Measurements from ENCODE around the gene SERPINA5. TPM values are rescaled to one million over a fixed set of nuclear protein-coding genes. Genes with fewer than 3 reads are reported as not detected.

The SERPINA5 gene
- total RNA-seq, 1 experiment from 2014 or later, result 0.49 TPM

DNA sequence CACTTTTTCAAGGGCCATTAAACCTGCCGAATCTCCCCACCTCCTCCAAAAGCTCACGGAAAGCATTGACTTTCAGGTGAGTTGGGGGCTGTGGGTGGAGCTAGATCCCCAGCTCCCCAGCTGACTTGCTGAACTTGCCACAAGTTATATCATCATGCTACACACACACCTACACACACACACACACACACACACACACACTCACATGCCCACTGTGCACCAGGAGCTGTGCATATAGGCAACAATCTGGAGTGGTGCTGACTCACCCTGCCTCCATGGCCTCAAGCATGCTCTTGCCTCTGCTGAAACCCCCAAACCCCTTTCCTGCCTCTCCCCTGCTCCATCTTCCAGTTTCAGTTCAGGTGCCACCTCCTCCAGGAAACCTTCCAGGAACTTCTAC is 57.1 kb downstream of the SERPINA5 start:
- Histone ChIP-seq H3K36me3 (ENCODE audit: control insufficient read depth, insufficient read depth, low read length) (no peaks in the 10 kb centered on the region), H3K27me3 (ENCODE audit: control insufficient read depth, insufficient read depth, low read length) (no peaks in the 10 kb centered on the region), H3K27ac (ENCODE audit: low read length) (no peak overlapping the region), H3K4me3 (ENCODE audit: low read depth in 2 of 2, low read length in 2 of 2) (no peak overlapping the region), H3K9me3 (ENCODE audit: control insufficient read depth, insufficient read depth, low read depth, low read length) (no peaks in the 10 kb centered on the region), H3K4me1 (ENCODE audit: control insufficient read depth, insufficient read depth, low read length) (no peaks in the 10 kb centered on the region)
- DNase-seq (ENCODE audit: low read depth, low spot score), result no peak
- intact Hi-C loops (cut with micrococcal nuclease; ENCODE audit: unreplicated experiment), result no loop called here
- no peak for ATAC-seq
- TF ChIP-seq, protein P1, sequence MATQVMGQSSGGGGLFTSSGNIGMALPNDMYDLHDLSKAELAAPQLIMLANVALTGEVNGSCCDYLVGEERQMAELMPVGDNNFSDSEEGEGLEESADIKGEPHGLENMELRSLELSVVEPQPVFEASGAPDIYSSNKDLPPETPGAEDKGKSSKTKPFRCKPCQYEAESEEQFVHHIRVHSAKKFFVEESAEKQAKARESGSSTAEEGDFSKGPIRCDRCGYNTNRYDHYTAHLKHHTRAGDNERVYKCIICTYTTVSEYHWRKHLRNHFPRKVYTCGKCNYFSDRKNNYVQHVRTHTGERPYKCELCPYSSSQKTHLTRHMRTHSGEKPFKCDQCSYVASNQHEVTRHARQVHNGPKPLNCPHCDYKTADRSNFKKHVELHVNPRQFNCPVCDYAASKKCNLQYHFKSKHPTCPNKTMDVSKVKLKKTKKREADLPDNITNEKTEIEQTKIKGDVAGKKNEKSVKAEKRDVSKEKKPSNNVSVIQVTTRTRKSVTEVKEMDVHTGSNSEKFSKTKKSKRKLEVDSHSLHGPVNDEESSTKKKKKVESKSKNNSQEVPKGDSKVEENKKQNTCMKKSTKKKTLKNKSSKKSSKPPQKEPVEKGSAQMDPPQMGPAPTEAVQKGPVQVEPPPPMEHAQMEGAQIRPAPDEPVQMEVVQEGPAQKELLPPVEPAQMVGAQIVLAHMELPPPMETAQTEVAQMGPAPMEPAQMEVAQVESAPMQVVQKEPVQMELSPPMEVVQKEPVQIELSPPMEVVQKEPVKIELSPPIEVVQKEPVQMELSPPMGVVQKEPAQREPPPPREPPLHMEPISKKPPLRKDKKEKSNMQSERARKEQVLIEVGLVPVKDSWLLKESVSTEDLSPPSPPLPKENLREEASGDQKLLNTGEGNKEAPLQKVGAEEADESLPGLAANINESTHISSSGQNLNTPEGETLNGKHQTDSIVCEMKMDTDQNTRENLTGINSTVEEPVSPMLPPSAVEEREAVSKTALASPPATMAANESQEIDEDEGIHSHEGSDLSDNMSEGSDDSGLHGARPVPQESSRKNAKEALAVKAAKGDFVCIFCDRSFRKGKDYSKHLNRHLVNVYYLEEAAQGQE (IDR thresholded peaks at IDR 0.05; ENCODE audit: insufficient read depth in 1 of 2, low read depth in 2 of 2, low read length in 1 of 2), result no peak
- TF ChIP-seq SIN3A (IDR thresholded peaks at IDR 0.05; ENCODE audit: borderline replicate concordance, insufficient read depth, low read depth, low read length) (no peak), POLR2AphosphoS5 (IDR thresholded peaks at IDR 0.05; ENCODE audit: low read depth, low read length) (no peak), TCF7L2 (IDR thresholded peaks at IDR 0.05; ENCODE audit: low read depth, low read length) (no peak)
- TF ChIP-seq, protein P2, sequence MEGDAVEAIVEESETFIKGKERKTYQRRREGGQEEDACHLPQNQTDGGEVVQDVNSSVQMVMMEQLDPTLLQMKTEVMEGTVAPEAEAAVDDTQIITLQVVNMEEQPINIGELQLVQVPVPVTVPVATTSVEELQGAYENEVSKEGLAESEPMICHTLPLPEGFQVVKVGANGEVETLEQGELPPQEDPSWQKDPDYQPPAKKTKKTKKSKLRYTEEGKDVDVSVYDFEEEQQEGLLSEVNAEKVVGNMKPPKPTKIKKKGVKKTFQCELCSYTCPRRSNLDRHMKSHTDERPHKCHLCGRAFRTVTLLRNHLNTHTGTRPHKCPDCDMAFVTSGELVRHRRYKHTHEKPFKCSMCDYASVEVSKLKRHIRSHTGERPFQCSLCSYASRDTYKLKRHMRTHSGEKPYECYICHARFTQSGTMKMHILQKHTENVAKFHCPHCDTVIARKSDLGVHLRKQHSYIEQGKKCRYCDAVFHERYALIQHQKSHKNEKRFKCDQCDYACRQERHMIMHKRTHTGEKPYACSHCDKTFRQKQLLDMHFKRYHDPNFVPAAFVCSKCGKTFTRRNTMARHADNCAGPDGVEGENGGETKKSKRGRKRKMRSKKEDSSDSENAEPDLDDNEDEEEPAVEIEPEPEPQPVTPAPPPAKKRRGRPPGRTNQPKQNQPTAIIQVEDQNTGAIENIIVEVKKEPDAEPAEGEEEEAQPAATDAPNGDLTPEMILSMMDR (IDR thresholded peaks at IDR 0.05), result no peak
- BruUV-seq (replicated peaks), result no TSS peak
- POLR2A ChIA-PET, result no interaction called here
- CTCF ChIA-PET, result interaction anchor here (0.6 kb wide), 1 partner anchor 100 kb away, joined by 4 read pairs; no protein-coding TSS in a partner anchor
- in situ Hi-C loops (cut with HindIII; ENCODE audit: low pct_unique_long_range_greater_than_20kb, low sequenced_read_pairs), result no loop called here

DNA sequence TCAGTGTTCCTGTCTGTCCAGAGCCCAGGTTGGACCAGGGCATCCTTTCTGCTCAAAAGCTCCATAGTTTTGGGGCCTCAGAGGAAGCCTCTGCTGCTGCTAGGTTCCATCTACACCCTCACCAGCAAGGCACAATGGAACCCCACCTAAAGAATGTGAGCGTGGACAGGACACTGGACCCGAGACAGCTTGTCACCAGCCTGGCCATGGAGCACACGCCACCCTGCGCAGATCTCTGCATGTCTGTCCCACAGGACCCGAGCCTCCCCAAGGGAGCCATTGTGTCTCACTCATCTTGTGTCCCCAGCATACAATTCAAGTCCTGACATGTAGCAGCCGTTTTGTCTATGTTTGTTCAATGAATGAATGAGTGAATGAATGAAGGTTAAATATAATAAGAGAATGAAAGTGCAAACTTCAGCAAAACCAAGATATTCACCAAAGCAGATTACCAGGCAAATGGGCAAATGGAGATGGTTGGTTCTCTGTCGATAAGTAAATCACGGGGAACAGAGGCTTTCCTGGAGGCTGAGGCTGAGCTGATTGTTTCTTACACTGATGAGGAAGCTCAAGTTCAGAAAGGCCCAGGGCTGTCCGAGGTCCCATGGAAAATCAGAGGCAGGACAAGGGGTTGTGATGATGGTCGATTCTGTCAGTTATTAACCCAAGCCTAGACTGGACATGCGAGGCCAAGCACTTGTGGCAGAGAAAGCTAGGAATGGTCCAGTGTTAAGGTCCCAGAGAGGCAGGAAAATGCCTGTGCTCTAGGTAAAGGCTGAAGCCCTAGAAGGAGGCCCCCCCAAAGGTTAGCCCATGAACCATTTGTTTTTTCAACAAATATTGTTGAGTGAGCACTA is 58.0 kb downstream of the SERPINA5 start:
- no peak for ATAC-seq
- no peak overlapping the region for H3K27ac ChIP-seq (ENCODE audit: low read length)
- no peak for DNase-seq (ENCODE audit: low read depth, low spot score)
- in situ Hi-C loops (cut with HindIII; ENCODE audit: low pct_unique_long_range_greater_than_20kb, low sequenced_read_pairs) (no loop called here), intact Hi-C loops (cut with micrococcal nuclease; ENCODE audit: unreplicated experiment) (no loop called here)
- CTCF ChIA-PET, result no interaction called here
- no peaks in the 10 kb centered on the region for H3K4me1 ChIP-seq (ENCODE audit: control insufficient read depth, insufficient read depth, low read length)
- no peaks in the 10 kb centered on the region for H3K9me3 ChIP-seq (ENCODE audit: control insufficient read depth, insufficient read depth, low read depth, low read length)
- TF ChIP-seq, protein P2 (IDR thresholded peaks at IDR 0.05), result no peak
- TF ChIP-seq POLR2AphosphoS5 (IDR thresholded peaks at IDR 0.05; ENCODE audit: low read depth, low read length) (no peak), SIN3A (IDR thresholded peaks at IDR 0.05; ENCODE audit: borderline replicate concordance, insufficient read depth, low read depth, low read length) (no peak), TCF7L2 (IDR thresholded peaks at IDR 0.05; ENCODE audit: low read depth, low read length) (no peak)
- TF ChIP-seq, protein P1 (IDR thresholded peaks at IDR 0.05; ENCODE audit: insufficient read depth in 1 of 2, low read depth in 2 of 2, low read length in 1 of 2), result no peak
- no peak overlapping the region for H3K4me3 ChIP-seq (ENCODE audit: low read depth in 2 of 2, low read length in 2 of 2)
- POLR2A ChIA-PET, result no interaction called here
- no TSS peak for BruUV-seq (replicated peaks)
- H3K36me3 ChIP-seq (ENCODE audit: control insufficient read depth, insufficient read depth, low read length), result no peaks in the 10 kb centered on the region
- H3K27me3 ChIP-seq (ENCODE audit: control insufficient read depth, insufficient read depth, low read length), result no peaks in the 10 kb centered on the region
